NCI-H2227 treated with DMSO at 0.1 percent for 48 hours (cell line): ENCODE data around the gene BAIAP2L1.
A peak's percentile ranks its signal among the peaks of the same experiment; 100 is the strongest.
"Not testable (repeated sequence)": the region's sequence is repeated elsewhere in the genome, so short reads cannot be mapped to it uniquely, and the experiment has no call there.

Experiments
- DNase-seq: peaks from one replicate; lab custom pipeline; 2025; lab: John Stamatoyannopoulos, UW

BAIAP2L1 gene, protein sequence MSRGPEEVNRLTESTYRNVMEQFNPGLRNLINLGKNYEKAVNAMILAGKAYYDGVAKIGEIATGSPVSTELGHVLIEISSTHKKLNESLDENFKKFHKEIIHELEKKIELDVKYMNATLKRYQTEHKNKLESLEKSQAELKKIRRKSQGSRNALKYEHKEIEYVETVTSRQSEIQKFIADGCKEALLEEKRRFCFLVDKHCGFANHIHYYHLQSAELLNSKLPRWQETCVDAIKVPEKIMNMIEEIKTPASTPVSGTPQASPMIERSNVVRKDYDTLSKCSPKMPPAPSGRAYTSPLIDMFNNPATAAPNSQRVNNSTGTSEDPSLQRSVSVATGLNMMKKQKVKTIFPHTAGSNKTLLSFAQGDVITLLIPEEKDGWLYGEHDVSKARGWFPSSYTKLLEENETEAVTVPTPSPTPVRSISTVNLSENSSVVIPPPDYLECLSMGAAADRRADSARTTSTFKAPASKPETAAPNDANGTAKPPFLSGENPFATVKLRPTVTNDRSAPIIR

DNA sequence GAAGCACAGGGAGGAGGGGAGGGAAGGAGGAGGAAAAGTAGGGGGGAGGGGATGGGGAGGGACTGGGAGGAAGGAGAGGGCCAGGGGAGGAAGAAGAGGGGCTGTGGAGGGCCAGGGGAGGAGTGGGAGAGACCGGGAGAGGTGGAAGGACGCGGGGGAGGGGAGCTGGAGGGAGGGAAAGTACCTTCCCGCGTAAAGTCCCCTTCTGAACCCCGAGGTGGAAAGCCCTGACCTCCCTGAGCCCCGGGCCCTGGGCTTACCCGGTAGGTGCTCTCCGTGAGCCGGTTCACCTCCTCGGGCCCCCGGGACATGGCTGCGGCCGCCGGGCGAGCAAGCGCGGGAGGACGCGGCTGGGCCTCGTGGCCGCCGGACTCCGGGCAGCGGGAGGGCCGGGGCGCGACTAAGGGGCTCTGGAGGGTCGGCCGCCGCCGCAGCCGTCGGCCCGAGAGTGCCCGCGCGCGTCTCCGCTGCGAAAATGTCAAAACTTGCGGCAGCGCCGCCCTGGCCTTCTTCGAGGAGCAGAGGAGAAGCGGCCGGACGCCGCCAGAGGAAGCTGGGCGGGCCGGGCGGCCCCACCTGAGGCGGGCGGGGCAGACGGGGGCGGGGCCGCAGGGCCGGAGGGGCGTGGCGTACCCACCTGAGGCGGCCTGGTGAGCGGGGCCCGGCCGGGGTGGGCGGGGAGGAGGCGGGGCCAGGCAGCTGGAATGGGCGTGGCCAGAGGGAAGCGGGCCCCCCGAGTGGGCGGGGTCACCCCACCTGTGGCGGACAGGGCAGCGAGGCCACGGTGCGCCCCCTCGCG, at the start of gene BAIAP2L1:
BAIAP2L1 (minus strand) TSS at position 549 of the 799 bp plus-strand sequence; CDS start at position 311, 238 bp downstream.
- DNase-seq, result peak; percentile 82

- no peak for DNase-seq
Measured at GRCh38 chr7:98448766-98449165, 47.9 kb upstream of the BAIAP2L1 start.

DNA sequence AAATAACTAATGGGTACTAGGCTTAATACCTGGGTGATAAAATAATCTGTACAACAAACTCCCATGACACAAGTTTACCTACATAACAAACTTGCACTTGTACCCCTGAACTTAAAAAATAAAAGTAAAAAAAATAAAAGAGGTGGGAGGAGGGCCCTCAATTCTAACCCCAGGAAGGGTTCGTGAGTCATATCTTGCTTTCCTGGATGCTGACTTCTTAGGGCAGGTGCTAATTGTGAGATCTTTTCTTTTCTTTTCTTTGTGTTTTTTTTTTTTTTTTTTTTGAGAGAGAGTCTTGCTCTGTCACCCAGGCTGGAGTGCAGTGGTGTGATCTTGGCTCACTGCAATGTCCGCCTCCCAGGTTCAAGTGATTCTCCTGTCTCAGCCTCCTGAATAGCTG, 40.1 kb upstream of the BAIAP2L1 start:
- not testable (repeated sequence) for DNase-seq

GRCh38 chr7:98439484-98439883, 38.6 kb upstream of the BAIAP2L1 start:
- no peak for DNase-seq

- DNase-seq, result no peak
Measured at GRCh38 chr7:98434087-98434486, 33.2 kb upstream of the BAIAP2L1 start.

- DNase-seq, result no peak
Measured at GRCh38 chr7:98429799-98430198, 28.9 kb upstream of the BAIAP2L1 start.

DNA sequence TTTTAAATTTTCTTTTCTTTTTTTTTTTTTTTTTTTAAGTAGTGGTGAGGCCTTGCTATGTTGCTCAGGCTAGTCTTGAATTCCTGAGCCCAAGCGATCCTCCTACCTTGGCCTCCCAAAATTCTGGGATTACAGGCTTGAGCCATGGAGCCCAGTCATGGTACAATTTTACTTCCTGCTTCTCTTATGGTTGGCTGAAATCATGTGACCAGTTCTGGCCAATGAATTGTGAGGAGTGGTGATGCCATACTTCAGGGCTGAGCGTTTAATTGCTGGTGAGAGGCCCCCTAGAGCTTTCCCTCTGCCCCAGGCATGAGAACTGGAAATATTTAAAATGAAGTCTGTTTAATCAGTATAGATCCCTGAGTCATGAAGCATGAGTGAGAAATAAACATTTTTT, 22.2 kb upstream of the BAIAP2L1 start:
- peak; percentile 7 for DNase-seq

GRCh38 chr7:98420966-98421612, 20.2 kb upstream of the BAIAP2L1 start:
- peak; percentile 54 for DNase-seq

DNA sequence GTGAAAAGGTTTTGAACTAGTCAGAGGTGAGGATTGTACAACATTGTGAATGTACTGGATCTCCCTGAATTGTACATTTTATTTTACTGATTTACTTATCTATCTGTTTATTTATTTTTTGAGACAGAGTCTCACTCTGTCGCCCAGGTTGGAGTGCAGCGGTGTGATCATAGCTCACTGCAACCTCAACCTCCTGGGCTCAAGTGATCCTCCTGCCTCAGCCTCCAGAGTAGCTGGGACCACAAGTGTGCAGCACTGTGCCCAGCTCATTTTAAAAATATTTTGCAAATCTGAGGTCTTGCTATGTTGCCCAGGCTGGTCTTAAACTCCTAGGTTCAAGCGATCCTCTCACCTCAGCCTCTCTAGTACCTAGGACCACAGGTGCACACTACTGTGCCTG, 19.1 kb upstream of the BAIAP2L1 start:
- DNase-seq, result not testable (repeated sequence)

DNA sequence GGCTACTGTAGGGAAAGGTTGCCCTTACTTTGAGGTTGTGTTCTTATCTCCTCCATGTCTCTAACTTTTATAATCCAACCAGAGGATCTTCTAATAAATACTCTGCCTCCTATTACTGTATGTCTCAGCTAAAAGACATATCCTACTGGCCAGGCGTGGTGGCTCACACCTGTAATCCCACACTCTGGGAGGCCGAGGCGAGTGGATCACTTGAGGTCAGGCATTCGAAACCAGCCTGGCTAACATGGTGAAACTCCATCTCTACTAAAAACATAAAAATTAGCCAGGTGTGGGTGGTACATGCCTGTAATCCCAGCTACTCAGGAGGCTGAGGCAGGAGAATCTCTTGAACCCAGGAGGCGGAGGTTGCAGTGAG, 18.4 kb upstream of the BAIAP2L1 start:
- DNase-seq, result not testable (repeated sequence)

GRCh38 chr7:98418636-98419315, 17.9 kb upstream of the BAIAP2L1 start:
- DNase-seq, result no peak

DNA sequence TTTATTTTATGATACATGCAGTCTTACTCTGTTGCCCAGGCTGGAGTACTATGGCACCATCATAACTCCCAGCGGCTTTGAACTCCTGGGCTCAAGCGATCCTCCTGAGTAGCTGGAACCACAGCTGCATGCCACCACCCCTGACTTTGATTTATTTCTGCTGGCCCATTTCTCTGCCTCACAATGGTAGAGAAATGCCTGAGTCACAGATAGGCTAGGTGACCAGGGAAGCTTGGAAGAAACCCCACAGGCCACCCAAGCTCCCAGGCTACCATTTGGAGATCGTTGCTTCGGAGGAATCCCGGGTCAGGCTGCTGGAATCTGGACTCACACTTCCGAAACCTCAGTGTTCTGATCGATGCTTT, 17.4 kb upstream of the BAIAP2L1 start:
- DNase-seq, result no peak

DNA sequence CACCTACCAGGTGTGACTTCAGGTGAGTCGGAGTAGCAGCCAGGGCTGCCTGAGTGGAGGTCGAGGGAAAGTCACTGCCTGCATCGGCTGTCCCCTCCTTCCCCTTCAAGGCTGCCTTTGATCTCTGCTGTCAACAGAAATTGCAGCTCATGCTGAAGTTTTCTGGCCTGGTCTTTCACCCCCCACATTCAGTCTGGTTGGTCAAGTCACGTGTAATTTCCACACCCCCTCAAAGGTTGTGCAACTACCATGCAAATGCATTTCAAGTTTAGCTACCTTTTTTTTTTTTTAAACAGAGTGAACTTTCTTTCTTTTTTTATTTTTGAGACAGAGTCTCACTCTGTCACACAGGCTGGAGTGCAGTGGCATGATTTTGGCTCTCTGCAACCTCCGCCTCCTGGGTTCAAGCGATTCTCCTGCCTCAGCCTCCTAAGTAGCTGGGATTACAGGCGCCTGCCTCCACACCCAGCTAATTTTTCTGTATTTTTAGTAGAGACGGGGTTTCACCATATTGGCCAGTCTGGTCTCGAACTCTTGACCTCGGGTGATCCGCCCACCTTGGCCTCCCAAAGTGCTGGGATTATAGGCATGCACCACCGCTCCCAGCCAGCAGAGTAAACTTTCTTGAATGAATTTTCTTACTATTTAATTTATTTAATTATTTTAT, 16.8 kb upstream of the BAIAP2L1 start:
- not testable (repeated sequence) for DNase-seq

GRCh38 chr7:98414205-98414900, 13.5 kb upstream of the BAIAP2L1 start:
- DNase-seq, result no peak

- DNase-seq, result not testable (repeated sequence)
Measured at GRCh38 chr7:98413655-98414054, 12.8 kb upstream of the BAIAP2L1 start.

DNA sequence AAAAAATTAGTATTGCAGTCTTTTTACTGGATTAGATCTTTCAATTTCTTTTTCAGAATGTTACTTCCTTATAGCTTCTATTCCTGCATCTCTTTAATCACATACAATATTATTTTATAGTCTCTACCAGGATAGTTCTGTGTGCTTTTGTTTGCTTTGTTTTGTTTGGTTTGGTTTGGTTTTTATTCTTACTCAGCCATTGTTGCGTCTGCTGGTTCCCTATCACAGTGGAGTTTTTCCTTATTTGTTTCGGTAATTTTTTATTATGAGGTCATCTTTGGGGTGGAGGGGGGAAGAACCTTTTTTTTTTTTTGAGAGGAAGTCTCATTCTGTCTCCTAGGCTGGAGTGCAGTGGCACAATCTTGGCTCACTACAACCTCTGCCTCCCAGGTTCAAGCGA, 9.0 kb upstream of the BAIAP2L1 start:
- DNase-seq, result no peak

- not testable (repeated sequence) for DNase-seq
Measured at GRCh38 chr7:98408146-98408545, 7.3 kb upstream of the BAIAP2L1 start.

DNA sequence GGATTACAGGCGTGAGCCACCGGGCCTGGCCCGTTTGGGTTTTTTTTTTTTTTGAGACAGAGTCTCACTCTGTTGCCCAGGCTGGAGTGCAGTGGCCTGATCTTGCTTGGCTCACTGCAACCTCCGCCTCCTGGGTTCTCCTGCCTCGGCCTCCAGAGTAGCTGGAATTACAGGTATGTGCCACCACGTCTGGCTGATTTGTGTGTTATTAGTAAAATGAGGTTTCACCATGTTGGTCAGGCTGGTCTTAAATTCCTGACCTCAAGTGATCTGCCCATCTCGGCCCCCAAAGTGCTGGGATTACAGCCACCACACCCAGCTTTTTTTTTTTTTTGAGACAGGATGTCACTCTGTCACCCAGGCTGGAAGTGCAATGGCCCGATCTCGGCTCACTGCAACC, 5.9 kb upstream of the BAIAP2L1 start:
- no peak for DNase-seq

- no peak for DNase-seq
Measured at GRCh38 chr7:98404840-98405239, 4.0 kb upstream of the BAIAP2L1 start.

GRCh38 chr7:98399890-98400541, 874 bp downstream of the BAIAP2L1 start:
- DNase-seq, result peak; percentile 28
